ENCODE data around the gene AHDC1. TPM values are rescaled to one million over a fixed set of nuclear protein-coding genes. Genes with fewer than 3 reads are reported as not detected.

AHDC1 gene
- total RNA-seq, 4 donors from 2014 or later: 14.7 to 54.3 (median 35.4) TPM

DNA sequence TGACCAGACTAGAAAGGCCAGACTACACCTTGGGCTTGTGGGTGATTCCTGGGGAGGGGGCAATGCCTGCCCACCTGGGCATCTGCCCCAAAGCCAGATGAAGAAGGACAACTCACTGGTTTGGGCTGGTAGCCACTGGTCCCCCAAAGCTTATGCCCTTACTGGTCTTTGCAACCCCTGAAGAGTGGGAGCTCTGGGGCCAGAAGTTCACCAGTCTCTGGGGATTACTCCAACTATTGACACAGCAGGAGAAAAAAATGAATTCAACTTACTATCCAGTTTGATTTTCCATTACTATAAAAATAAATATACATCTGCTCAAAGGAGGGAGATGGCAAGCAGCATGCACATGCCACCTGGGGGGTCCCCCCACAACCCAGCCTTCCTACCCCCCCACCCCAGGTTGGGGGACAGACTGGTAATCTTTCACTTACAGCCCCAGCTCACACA lies 2.6 kb downstream of the AHDC1 start:
- Histone ChIP-seq H3K9me3 (no peaks in the 10 kb centered on the region), H3K4me1 (peaks cover 60 to 85% (median 78%) of the 10 kb centered on the region in 4 donors), H3K27ac (replicated peaks in 1 of 4) (peak overlapping the region; percentile 96 to 99 (median 97)), H3K36me3 (no peaks in the 10 kb centered on the region), H3K4me3 (peak overlapping the region; percentile 80 to 100 (median 97)), H3K27me3 (no peaks in the 10 kb centered on the region)
- intact Hi-C loops (cut with DNase I): loop anchor here (5.0 kb wide), 1 partner anchor 184 kb away; no protein-coding TSS in a partner anchor
- TF ChIP-seq EP300 (IDR thresholded peaks at IDR 0.05): no peak
- no peak for TF ChIP-seq POLR2A (IDR thresholded peaks at IDR 0.05; ENCODE audit: low read depth)
- no peak for TF ChIP-seq POLR2AphosphoS5 (IDR thresholded peaks at IDR 0.05)
- TF ChIP-seq, protein P1, sequence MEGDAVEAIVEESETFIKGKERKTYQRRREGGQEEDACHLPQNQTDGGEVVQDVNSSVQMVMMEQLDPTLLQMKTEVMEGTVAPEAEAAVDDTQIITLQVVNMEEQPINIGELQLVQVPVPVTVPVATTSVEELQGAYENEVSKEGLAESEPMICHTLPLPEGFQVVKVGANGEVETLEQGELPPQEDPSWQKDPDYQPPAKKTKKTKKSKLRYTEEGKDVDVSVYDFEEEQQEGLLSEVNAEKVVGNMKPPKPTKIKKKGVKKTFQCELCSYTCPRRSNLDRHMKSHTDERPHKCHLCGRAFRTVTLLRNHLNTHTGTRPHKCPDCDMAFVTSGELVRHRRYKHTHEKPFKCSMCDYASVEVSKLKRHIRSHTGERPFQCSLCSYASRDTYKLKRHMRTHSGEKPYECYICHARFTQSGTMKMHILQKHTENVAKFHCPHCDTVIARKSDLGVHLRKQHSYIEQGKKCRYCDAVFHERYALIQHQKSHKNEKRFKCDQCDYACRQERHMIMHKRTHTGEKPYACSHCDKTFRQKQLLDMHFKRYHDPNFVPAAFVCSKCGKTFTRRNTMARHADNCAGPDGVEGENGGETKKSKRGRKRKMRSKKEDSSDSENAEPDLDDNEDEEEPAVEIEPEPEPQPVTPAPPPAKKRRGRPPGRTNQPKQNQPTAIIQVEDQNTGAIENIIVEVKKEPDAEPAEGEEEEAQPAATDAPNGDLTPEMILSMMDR (IDR thresholded peaks at IDR 0.05): no peak
- DNase-seq (ENCODE audit: extremely low spot score): no peak

DNA sequence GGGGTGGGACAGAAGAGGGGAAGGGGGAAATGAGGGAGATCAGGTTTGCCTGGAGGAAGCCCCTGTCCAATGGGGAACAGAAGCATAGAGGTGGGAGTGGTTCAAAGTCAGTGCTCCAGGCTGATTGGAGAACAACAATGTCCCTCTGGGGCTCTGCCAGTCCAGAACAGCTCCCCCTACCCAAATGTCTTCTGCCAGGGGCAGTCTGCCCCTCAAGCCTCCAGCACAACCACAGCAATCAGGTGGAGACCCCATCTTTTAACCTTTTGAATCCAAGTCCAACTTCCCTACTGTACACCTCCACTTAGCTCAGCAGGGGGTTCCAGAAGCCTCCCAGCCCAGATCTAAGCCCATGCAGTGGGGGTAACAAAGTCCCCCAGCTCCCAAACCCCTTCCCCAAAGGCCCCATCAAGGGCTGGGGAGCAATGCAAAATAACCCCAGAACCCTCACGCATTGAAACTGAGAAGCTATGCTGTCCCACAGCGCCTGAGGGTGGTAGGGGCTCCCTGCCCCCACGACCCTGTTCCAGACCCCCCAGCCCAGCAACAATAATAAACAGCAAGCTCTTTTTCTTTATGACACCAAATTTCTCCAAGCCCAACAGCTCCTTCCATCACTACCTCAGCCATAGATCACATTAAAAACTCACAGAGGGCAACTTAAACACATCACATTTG lies 3.3 kb downstream of the AHDC1 start:
- Histone ChIP-seq H3K4me1 (peaks cover 63 to 85% (median 81%) of the 10 kb centered on the region in 4 donors), H3K27me3 (no peaks in the 10 kb centered on the region), H3K9me3 (no peaks in the 10 kb centered on the region), H3K36me3 (no peaks in the 10 kb centered on the region), H3K4me3 (peak overlapping the region; percentile 80 to 100 (median 97)), H3K27ac (replicated peaks in 1 of 4) (peak overlapping the region; percentile 96 to 99 (median 97))
- WGBS: 64% methylated on average over 3 of the region's 3 CpGs
- intact Hi-C loops (cut with DNase I): loop anchor here (5.0 kb wide), 1 partner anchor 183 kb away; no protein-coding TSS in a partner anchor
- DNase-seq (ENCODE audit: extremely low spot score): no peak
- no peak for TF ChIP-seq POLR2A (IDR thresholded peaks at IDR 0.05; ENCODE audit: low read depth)

DNA sequence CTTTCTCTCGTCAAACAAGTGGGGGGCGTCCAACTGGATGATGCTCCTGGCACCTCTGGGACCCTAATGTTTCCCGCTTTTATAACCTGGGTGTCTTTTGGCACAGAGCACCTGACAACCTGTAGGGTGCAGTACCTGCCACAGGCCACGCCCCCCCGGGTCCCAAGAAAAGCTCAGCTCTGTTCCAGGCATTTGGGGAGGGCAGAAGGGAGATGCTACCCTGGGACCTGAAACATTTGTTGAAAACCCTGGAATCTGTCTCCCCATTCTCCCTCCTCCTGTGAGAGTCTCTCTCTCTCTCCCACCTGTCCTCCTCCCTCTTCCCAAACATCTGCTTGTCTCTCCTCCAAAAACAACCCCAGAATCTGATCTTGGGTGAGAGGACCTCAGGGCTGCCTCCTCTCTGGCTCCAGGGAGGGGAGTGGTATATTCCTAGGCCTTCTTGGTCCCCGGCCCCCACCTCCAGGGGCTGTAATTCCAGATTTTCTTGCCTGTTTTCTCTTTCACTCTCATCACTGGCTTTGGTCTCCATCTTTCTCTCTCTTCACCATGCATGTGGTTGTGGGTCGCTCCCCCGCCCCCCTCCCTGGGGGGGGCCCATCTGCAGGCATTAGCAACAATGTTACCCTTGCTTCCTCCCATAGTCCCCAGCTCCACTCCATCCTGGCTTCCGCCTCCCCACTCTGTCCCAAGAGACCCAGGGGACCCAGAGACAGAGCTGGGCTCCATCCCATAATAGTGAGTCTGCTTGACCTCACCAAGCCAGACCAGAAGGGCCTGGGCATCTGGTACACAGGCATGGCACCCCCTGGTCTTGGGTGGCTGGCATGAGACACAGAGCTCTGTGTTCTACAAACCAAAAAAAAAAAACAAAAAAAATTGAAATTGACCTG lies 4.1 kb downstream of the AHDC1 start:
- DNase-seq (ENCODE audit: extremely low spot score): no peak
- H3K4me3 ChIP-seq: peak overlapping the region; percentile 26 to 80 (median 38)
- H3K36me3 ChIP-seq: no peaks in the 10 kb centered on the region
- peaks cover 71 to 89% (median 87%) of the 10 kb centered on the region in 4 donors for H3K4me1 ChIP-seq
- TF ChIP-seq, protein P1 (IDR thresholded peaks at IDR 0.05): no peak
- TF ChIP-seq POLR2AphosphoS5 (IDR thresholded peaks at IDR 0.05) (no peak), EP300 (IDR thresholded peaks at IDR 0.05) (no peak), POLR2A (IDR thresholded peaks at IDR 0.05; ENCODE audit: low read depth) (no peak)
- H3K9me3 ChIP-seq: no peaks in the 10 kb centered on the region
- intact Hi-C loops (cut with DNase I): loop anchor here (5.0 kb wide), 1 partner anchor 183 kb away; no protein-coding TSS in a partner anchor
- peak overlapping the region; percentile 96 to 99 (median 97) for H3K27ac ChIP-seq (replicated peaks in 1 of 4)
- WGBS: 27% methylated on average over 9 of the region's 9 CpGs
- H3K27me3 ChIP-seq: no peaks in the 10 kb centered on the region

DNA sequence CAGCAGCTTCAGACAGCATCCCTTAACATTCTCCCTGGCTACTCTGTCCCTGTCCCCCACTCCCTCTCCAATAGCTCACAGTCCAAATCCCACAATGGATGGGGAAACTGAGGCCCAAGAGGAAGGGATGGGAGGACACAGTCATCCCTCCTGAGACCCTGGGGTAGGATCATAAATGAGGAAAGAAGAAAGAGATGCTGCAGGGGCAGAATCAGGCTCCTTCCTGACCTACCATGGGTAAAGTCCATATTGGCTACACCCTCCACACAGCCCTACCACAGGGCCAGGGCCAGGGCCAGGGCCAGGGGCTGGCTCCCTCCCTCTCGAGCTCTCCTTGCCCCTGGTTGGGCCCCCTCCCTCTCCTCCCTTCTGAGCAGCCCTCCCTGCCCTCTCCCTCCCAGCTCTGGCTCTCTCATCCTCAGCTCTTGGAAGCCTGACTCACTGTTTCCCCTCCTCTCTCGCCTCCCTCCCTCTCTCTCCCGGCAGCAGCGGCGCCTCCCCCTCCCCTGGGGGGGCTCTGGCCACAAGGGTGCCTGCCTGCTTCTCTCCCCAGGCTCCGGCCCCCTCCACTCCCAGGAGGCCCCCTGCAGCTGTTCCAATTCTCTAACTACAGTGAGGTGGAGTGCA lies 4.9 kb downstream of the AHDC1 start:
- Histone ChIP-seq H3K36me3 (no peaks in the 10 kb centered on the region), H3K27ac (replicated peaks in 1 of 4) (peak overlapping the region; percentile 96 to 99 (median 97)), H3K4me3 (peak overlapping the region; percentile 26 to 44 (median 28)), H3K4me1 (peaks cover 79 to 90% (median 87%) of the 10 kb centered on the region in 4 donors), H3K9me3 (no peaks in the 10 kb centered on the region), H3K27me3 (no peaks in the 10 kb centered on the region)
- TF ChIP-seq POLR2AphosphoS5 (IDR thresholded peaks at IDR 0.05) (peak; percentile 66 to 81), POLR2A (IDR thresholded peaks at IDR 0.05; ENCODE audit: low read depth) (no peak)
- intact Hi-C loops (cut with DNase I): no loop called here
- no peak for DNase-seq (ENCODE audit: extremely low spot score)
- WGBS: 11% methylated on average over 6 of the region's 6 CpGs

DNA sequence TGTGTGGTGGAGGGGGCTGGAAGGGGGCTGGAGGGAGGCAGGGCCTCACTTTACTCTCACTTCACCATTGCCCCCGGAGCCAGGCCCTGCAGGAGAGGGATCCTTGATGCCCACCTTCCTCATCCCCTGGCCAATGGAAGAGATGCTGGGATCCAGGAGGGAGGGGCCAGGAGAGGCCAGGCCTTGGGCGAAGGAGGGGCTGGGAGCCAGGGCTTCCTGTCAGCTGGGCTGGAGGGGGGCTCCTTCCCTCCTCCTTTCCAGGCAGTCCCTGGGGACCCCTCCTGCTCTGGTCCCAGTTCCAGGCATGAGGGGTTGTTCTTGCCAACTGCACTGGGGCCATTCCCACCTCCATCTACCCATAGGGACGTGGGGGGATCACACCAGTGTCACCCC lies 5.7 kb downstream of the AHDC1 start:
- 8% methylated on average over 2 of the region's 3 CpGs for WGBS
- Histone ChIP-seq H3K27me3 (no peaks in the 10 kb centered on the region), H3K27ac (replicated peaks in 1 of 4) (peak overlapping the region; percentile 96 to 99 (median 97)), H3K4me3 (no peak overlapping the region), H3K9me3 (no peaks in the 10 kb centered on the region), H3K36me3 (no peaks in the 10 kb centered on the region), H3K4me1 (peaks cover 87 to 97% (median 95%) of the 10 kb centered on the region in 4 donors)
- intact Hi-C loops (cut with DNase I): no loop called here
- DNase-seq (ENCODE audit: extremely low spot score): no peak
- TF ChIP-seq, protein P1 (IDR thresholded peaks at IDR 0.05): no peak
- TF ChIP-seq EP300 (IDR thresholded peaks at IDR 0.05) (no peak), POLR2AphosphoS5 (IDR thresholded peaks at IDR 0.05) (no peak), POLR2A (IDR thresholded peaks at IDR 0.05; ENCODE audit: low read depth) (no peak)

Measured in esophagus muscularis mucosa (tissue), 4 donors.